ENCODE data around the gene LASP1. TPM values are rescaled to one million over a fixed set of nuclear protein-coding genes. Genes with fewer than 3 reads are reported as not detected.

LASP1 gene
- total and polyA plus RNA-seq, 2 of the 8 experiments (the other 6 are each of a cell fraction or from before 2014, with no cell fraction given), result 114 to 180 TPM

GRCh38 chr17:38851434-38851833, 18.4 kb upstream of the LASP1 start:
- H3K79me1 ChIP-seq (ENCODE audit: low read depth, low read length), result no peaks in the 10 kb centered on the region; the same call in none of the 2 replicates
- H2AK5ac ChIP-seq (ENCODE audit: low read depth, low read length), result no peak overlapping the region
- peak overlapping the region; percentile 14 to 71 (median 35); a peak in 5 of 7 replicates for H3K9ac ChIP-seq (replicated peaks in 1 of 4; ENCODE audit: extremely low read depth in 1 of 4, low read depth in 3 of 4, low read length in 3 of 4)
- TF ChIP-seq POLR2A (IDR thresholded peaks at IDR 0.05; ENCODE audit: control extremely low read depth in 1 of 2, low read depth in 2 of 2, low read length in 2 of 2) (0 out of 3 replicates have a peak, but pooled peaks of 1 of the 2 experiments have one; percentile 10), TCF12 (IDR thresholded peaks at IDR 0.05; ENCODE audit: low read depth, low read length) (no peak)
- no peak overlapping the region for H4K91ac ChIP-seq (replicated peaks; ENCODE audit: insufficient read length, low read length)
- no peak overlapping the region for H3K56ac ChIP-seq (replicated peaks; ENCODE audit: insufficient read length, low read depth, low read length)
- no peak overlapping the region for H3K14ac ChIP-seq (ENCODE audit: insufficient read length)
- no peak overlapping the region for H4K5ac ChIP-seq (ENCODE audit: insufficient read length, low read depth, low read length)
- H2BK5ac ChIP-seq (ENCODE audit: low read depth, low read length), result no peak overlapping the region
- H2AFZ ChIP-seq (ENCODE audit: low read length), result no peak overlapping the region
- H3K4ac ChIP-seq (replicated peaks; ENCODE audit: insufficient read length, low read depth, low read length), result no peak overlapping the region
- H3K36me3 ChIP-seq (ENCODE audit: control insufficient read depth in 2 of 4, insufficient read depth in 4 of 4, low read length in 3 of 4), result peaks cover 42 to 64% (median 53%) of the 10 kb centered on the region in 4 experiments
- peaks cover 6 to 22% of the 10 kb centered on the region in 2 experiments for H4K20me1 ChIP-seq (replicated peaks in 1 of 2; ENCODE audit: control insufficient read depth in 1 of 2, insufficient read depth in 2 of 2, low read length in 2 of 2)
- H3K4me3 ChIP-seq (ENCODE audit: extremely low read depth in 1 of 4, insufficient read depth in 2 of 4, low read depth in 3 of 4, low read length in 4 of 4), result peak overlapping the region; percentile 90 to 100 (median 97); a peak in 7 of 8 replicates
- CTCF ChIA-PET (ENCODE audit: partially characterized antibody), result no interaction called here
- H3K9me3 ChIP-seq (ENCODE audit: insufficient read depth in 2 of 2, low read depth in 1 of 2, low read length in 1 of 2), result no peaks in the 10 kb centered on the region
- POLR2A ChIA-PET (ENCODE audit: partially characterized antibody), result interaction anchor here (1.6 to 15.5 kb wide), 10 partner anchors 14 to 132 kb away, joined by 3 to 468 read pairs (median 30); partner anchors contain the start of genes CWC25, LASP1 and LASP1NB
- H3K4me1 ChIP-seq (replicated peaks in 1 of 4; ENCODE audit: control insufficient read depth in 3 of 4, insufficient read depth in 4 of 4, low read length in 3 of 4), result peaks cover 3 to 10% (median 5%) of the 10 kb centered on the region in 4 experiments; a peak in 5 of 7 replicates
- 83% methylated on average over 2 of the region's 2 CpGs; no CpG with 5 or more reads in 1 of the 2 experiments for WGBS, 2 experiments (ENCODE audit: extremely low coverage in 1 of 2, insufficient coverage in 1 of 2, insufficient read length in 1 of 2, insufficient replicate concordance in 2 of 2, low coverage in 1 of 2, low lambda C conversion rate in 2 of 2, missing lambda C conversion rate in 1 of 2)
- H2BK120ac ChIP-seq (replicated peaks; ENCODE audit: low read depth, low read length), result no peak overlapping the region
- peaks cover 22 to 35% of the 10 kb centered on the region in 2 experiments for H3K79me2 ChIP-seq (ENCODE audit: control insufficient read depth in 1 of 2, insufficient read depth in 2 of 2, low read length in 2 of 2)
- no peaks in the 10 kb centered on the region for H3K27me3 ChIP-seq (replicated peaks in 1 of 4; ENCODE audit: control insufficient read depth in 3 of 4, extremely low read depth in 1 of 4, insufficient read depth in 3 of 4, low read length in 3 of 4)
- H3K4me2 ChIP-seq (ENCODE audit: insufficient read depth in 1 of 2, low read depth in 2 of 2, low read length in 2 of 2), result peak overlapping the region; percentile 88 to 95
- H4K8ac ChIP-seq (ENCODE audit: extremely low read depth, insufficient read depth, low read length), result no peak overlapping the region
- no peak overlapping the region for H2BK20ac ChIP-seq (ENCODE audit: low read length)
- H2BK15ac ChIP-seq (ENCODE audit: low read length), result no peak overlapping the region
- H2BK12ac ChIP-seq (ENCODE audit: low read depth, low read length), result no peak overlapping the region
- H3K18ac ChIP-seq (ENCODE audit: extremely low read depth, low read length), result no peak overlapping the region
- H3K27ac ChIP-seq (ENCODE audit: low read depth, low read length), result no peak overlapping the region
- FAIRE-seq (no peak), DNase-seq (ENCODE audit: low read depth in 1 of 2, low spot score in 2 of 2) (no peak)
- H3K23me2 ChIP-seq (ENCODE audit: low read depth, low read length), result peaks cover 10% of the 10 kb centered on the region
- H3K23ac ChIP-seq (ENCODE audit: insufficient read length), result no peak overlapping the region

Measured in H1 (cell line).